Renal pelvis (tissue), 4 donors: ENCODE data around the gene EBPL. TPM values are rescaled to one million over a fixed set of nuclear protein-coding genes. Genes with fewer than 3 reads are reported as not detected.
A peak's percentile ranks its signal among the peaks of the same experiment; 100 is the strongest.

Source experiments
- DNase-seq: peaks from one replicate; pipeline ENCODE4 v3.0.0-alpha.2; 2013
- polyA plus RNA-seq, 3 donors: library from polyadenylated mRNA; unstranded; fragments of 120-200 nt; gene quantifications; one replicate each; pipeline ENCODE4 v1.2.1, GENCODE V29; 2013; ENCODE audit not compliant: insufficient read length in 3 of 3

The EBPL gene
- polyA plus RNA-seq, 3 donors: 47.4 to 55.2 (median 49.3) TPM

- DNase-seq: no peak
Observed at GRCh38 chr13:49645451-49645850, 45.8 kb downstream of the EBPL start.

- no peak for DNase-seq
Observed at GRCh38 chr13:49643035-49643646, 48.1 kb downstream of the EBPL start.

- DNase-seq: no peak
Observed at GRCh38 chr13:49641801-49642291, 49.4 kb downstream of the EBPL start.

GRCh38 chr13:49638744-49639072 lies 52.6 kb downstream of the EBPL start:
- DNase-seq: no peak

GRCh38 chr13:49638030-49638743 lies 53.1 kb downstream of the EBPL start:
- DNase-seq: no peak

GRCh38 chr13:49636705-49637104 lies 54.6 kb downstream of the EBPL start:
- DNase-seq: no peak

GRCh38 chr13:49635599-49636433 lies 55.5 kb downstream of the EBPL start:
- peak; percentile 49 for DNase-seq

GRCh38 chr13:49633710-49634109 lies 57.6 kb downstream of the EBPL start:
- DNase-seq: no peak

GRCh38 chr13:49632156-49632555 lies 59.1 kb downstream of the EBPL start:
- DNase-seq: no peak

GRCh38 chr13:49630580-49630979 lies 60.7 kb downstream of the EBPL start:
- no peak for DNase-seq

GRCh38 chr13:49629947-49630346 lies 61.3 kb downstream of the EBPL start:
- DNase-seq: no peak

- no peak for DNase-seq
Observed at GRCh38 chr13:49629196-49629938, 61.9 kb downstream of the EBPL start.

- DNase-seq: no peak
Observed at GRCh38 chr13:49627831-49628652, 63.2 kb downstream of the EBPL start, which contains the start of gene ARL11. TSS of gene ARL11 (plus strand) at chr13:49628507. CDS start at chr13:49630448, 1,941 bp downstream.

- DNase-seq: no peak
Observed at GRCh38 chr13:49625392-49626079, 65.8 kb downstream of the EBPL start.

GRCh38 chr13:49624229-49624628 lies 67.1 kb downstream of the EBPL start:
- DNase-seq: no peak

GRCh38 chr13:49622174-49622946 lies 68.9 kb downstream of the EBPL start:
- DNase-seq: no peak

GRCh38 chr13:49620170-49620621 lies 71.1 kb downstream of the EBPL start:
- DNase-seq: no peak

GRCh38 chr13:49616676-49617065 lies 74.6 kb downstream of the EBPL start:
- DNase-seq: no peak
